Measurements from ENCODE around the gene HYPK.
A peak's percentile ranks its signal among the peaks of the same experiment; 100 is the strongest.

HYPK gene, protein sequence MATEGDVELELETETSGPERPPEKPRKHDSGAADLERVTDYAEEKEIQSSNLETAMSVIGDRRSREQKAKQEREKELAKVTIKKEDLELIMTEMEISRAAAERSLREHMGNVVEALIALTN

DNA sequence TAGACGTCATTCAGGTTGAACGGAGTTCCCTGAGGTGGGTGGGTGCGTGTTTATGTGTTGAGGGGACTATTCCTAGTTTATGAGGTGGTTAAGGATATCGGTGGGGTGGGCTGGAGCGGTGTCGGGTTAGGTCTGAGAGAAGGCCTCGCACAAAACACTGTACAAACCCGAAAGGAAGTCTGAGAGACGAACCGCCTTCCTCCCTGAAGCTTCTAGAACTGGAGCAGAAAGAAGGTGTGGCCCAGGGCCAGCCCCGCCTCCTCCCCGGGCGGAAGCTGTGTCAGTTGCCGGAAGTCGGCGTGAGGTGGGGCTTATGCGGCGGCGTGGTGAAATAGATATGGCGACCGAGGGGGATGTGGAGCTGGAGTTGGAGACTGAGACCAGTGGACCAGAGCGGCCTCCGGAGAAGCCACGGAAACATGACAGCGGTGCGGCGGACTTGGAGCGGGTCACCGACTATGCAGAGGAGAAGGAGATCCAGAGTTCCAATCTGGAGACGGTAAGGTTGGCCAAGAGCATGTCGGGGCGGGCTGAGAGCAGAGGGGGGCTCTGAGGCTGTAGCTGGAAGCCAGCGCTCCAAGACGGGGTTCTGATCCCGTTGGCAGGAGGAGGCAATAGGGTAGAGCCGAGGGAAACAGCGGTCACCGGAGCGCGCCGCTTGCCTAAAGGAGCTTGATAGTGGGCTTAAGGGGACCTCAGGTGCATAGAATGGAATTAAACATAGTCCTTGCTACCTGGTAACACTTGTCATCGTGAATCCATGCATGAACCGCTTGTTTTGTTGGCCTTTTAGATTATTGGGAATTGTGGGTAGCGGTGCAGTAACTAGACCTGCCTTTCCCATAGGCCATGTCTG is at the start of gene HYPK:
TSS of gene HYPK (plus strand) at position 314 of the 856 bp plus-strand sequence. CDS start at position 338, 24 bp downstream.
- peak; percentile 38 for DNase-seq

GRCh38 chr15:43751885-43752284 is 48.5 kb upstream of the HYPK start:
- no peak for DNase-seq

DNA sequence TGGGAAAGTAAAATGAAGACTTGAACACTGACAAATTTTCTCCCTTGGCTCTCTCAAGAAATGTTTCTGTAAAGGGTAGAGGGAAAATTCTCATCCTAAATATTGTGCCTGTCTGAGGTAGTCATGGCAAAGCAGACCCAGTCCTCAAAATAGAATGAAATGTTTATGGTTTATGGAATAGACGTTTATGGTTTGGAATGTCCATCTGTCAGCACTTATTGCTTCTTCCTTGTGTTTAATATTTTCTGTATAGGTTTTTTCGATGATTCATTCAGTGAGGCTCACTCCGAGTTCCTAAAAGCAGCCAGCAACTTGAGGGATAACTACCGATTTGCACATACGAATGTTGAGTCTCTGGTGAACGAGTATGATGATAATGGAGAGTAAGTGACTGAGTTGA is 37.6 kb upstream of the HYPK start:
- DNase-seq = no peak

- DNase-seq = no peak
Observed at GRCh38 chr15:43763819-43764446, 36.5 kb upstream of the HYPK start.

GRCh38 chr15:43769584-43770228 is 30.7 kb upstream of the HYPK start:
- DNase-seq = no peak

- DNase-seq = no peak
Observed at GRCh38 chr15:43771816-43772215, 28.6 kb upstream of the HYPK start.

DNA sequence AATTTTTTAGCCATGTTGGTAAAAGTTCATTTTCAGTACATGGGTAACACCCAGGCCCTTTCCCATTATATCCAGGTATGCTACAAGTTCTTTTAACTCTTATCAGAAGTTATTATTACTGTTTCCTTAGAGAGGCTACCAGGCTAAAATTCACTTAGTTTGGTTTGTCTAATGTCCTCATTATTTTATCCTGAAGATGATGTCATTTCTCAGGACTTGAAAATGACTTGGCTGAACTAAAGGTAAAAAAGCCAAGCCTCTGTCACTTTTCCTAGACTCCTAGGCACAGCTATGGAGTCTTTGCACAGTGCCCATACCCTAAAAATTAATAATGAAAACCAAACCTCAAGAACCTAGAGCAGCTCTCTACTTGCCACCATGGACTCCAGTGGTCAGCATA is 27.8 kb upstream of the HYPK start:
- no peak for DNase-seq

GRCh38 chr15:43774062-43774461 is 26.3 kb upstream of the HYPK start:
- no peak for DNase-seq

DNA sequence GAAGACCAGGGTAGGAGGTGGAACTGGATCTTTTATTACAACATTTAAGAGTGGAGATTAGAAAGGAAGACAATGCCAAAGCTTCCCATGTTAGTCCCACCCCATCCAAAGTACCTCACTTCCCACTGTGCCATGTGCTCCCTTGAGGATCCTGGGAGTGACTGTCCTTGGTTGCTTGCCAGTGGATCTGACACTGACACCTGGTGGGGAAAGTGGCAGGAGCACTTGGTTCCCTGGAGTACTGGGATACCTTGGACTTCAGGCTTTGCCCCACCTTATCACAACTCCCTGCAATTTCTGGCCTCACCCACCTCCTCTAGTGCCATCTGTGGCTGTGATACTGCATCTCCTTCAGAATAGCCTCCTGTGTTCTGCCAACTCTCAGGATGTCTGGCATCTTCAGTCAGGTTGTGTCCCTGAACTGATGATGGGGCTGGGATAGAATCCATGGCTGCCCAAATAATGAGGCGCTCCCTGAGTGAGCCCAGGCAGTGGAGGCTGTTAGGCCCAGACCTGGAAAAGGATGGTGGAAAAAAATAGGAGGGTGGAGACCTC is 24.9 kb upstream of the HYPK start:
- no peak for DNase-seq

DNA sequence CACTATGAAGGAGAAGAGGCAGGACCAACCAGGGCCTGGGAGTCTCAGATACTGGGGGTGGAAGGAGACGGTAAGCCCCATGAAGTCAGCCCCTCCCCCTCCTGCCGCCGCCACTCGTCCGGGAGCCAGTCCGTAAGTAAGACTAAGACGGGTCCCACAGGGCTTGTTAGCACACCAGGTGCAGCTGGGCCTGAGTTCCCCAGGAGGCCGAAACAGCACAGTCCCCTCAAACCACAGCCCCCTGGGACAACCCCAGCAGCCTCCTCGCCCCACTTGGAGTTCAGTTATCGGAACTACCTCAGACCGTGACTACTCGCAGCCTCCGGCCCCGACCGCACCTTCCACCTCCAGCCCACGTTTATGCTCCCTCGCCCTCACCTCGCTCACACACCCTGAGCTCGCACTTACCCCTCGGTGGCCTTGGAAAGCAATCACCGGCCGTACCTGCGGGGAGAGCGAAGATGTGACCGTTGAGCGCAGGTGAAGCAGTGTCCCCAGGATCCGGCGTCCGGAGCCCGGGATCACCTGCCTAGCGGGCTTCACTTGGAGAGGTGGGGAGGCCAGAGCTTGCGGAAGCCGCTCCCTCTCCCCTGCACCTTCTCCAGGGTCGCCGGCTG is 24.2 kb upstream of the HYPK start:
- peak; percentile 66 for DNase-seq

GRCh38 chr15:43776718-43777266 is 23.6 kb upstream of the HYPK start, which contains the start of gene ELL3:
Gene ELL3 (minus strand): TSS chr15:43776966. CDS start chr15:43776901, 65 bp downstream.
- DNase-seq = peak; percentile 49

DNA sequence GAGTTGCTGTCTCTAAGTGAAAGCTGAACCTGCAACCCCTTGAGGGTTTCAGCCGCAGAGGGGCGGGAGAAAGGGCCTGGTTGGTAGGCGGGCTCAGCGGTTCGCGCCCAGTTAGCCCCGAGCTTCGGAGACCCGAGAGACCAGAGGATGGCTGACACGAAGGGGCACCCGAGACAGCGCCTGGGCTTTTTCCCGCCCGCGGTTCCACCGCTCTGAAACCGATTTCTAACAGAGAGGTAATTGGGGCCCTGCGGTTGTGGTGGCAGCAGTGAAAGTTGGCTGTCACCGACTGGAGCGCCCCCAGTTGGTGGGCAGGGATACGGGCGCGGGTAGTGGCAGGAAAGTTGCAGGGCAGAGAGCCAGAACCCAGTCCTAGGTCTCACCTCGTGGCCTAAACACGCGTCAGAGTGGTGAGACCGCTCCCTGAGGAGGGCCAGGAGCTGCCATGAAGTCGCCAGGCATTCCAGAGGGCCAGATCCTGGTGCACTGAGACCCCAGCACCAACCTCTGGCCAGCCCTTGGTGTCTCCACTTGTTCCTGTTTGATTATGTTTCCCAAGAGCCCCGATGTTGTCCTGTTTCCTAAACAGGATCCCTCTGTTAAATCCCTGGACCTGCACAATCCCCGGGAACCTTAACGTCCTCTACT is 23.0 kb upstream of the HYPK start:
- peak; percentile 30 for DNase-seq

DNA sequence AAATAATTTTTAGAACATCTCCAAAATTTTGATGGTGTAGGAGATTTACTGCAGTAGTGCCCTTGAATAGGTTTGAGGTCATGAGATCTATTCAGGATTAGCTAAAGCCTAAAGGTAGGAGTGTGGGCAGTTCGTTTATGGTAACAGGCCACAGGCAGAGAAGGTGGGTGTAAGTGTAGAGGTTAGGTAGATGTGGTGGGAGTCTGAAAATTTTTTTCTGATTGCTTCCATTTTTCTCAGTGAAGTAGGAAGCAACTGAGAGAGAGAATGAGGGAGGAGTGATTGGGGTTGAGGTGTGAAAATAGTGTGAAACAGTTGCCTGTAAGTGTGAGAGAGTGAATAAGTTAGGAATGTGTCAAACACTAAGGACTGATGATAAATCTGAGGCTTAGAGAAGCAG is 21.4 kb upstream of the HYPK start:
- no peak for DNase-seq

GRCh38 chr15:43789409-43789808 is 11.0 kb upstream of the HYPK start:
- DNase-seq = no peak

- peak; percentile 90 for DNase-seq
Observed at GRCh38 chr15:43791993-43792760, 8.2 kb upstream of the HYPK start, which contains the start of gene SERF2. Gene SERF2 (plus strand): TSS chr15:43792320. CDS start chr15:43792377, 57 bp downstream.

DNA sequence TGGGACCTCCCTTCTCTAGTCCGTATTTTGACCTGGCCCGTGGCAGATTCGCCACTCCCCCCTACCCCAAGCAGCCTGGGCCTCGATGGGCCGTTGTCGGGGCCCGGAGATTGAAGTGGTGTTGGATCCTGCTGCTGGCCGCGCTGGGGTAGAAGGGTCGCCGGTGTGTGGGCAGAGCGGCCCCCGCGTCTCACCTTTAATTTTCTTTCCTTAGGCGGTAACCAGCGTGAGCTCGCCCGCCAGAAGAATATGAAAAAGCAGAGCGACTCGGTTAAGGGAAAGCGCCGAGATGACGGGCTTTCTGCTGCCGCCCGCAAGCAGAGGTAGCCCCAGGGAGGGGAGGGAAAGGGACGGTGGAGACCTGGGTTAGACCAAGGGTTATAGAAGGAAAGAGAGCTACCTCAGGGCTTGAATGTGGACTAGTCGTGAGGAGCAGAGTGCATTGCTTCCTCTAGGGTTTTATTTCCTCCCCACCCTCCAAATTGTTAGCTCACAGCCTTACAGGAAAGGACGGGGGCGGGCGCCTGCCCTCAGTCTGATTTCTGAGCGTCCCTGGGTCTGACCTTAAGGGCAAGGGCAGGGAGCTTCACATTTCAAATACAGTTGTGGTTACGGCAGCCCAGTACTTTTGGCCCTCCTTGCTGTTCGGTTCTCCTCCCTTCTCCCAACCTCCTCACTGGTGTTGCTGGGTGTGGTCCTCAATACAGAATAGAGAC is 7.5 kb upstream of the HYPK start:
- no peak for DNase-seq

- DNase-seq = no peak
Observed at GRCh38 chr15:43793647-43794046, 6.8 kb upstream of the HYPK start.

GRCh38 chr15:43794269-43795037 is 5.9 kb upstream of the HYPK start:
- DNase-seq = no peak

DNA sequence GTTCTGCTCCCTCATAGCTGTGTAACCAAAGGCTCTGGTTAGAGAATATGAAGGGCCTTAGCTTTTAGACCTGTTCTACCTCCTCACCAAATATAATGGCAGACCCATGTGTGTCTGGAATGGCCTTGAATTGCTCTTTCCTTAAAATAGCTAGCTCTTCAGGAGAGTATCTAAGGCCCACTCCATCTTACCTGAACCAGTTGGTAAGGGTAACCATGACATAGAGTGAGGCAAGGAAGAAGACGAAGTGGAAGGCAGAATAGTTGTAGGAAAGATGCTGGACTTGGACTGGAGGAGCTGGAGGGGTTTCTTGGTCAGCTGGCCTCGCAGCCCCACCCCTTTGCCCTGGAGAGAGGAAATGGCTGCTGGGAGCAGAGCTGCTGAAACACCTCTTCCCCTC is 5.2 kb upstream of the HYPK start:
- no peak for DNase-seq
